Heart right ventricle (tissue), 16 donors: ENCODE measurements around the gene NDUFC1. TPM values are rescaled to one million over a fixed set of nuclear protein-coding genes. Genes with fewer than 3 reads are reported as not detected.
"Not testable (repeated sequence)": the region's sequence is repeated elsewhere in the genome, so short reads cannot be mapped to it uniquely, and the experiment has no call there.

ENCODE experiments used
- ATAC-seq, 8 donors: fragments of 200-7000 bp; cut with Tn5 transposase; one replicate each; pipeline ENCODE4 v1.9.1; 2020; ENCODE audit warnings: mild to moderate bottlenecking in 8 of 8, moderate library complexity in 8 of 8, moderate number of reproducible peaks in 1 of 8
- DNase-seq, 2 donors: peaks; one replicate each; pipeline ENCODE4 v3.0.0-alpha.2; 2020
- H3K27ac ChIP-seq, 10 donors: fragments of 200-600 bp; sonication (generic) in 2 of 10; one replicate each; pipeline versions ENCODE4 v1.5.0 to v1.8.0; 2020 to 2022; ENCODE audit warnings: mild to moderate bottlenecking in 3 of 10
- H3K27me3 ChIP-seq, 7 donors: fragments of 200-600 bp; one replicate each; pipeline ENCODE4 v1.8.0; 2021 to 2022; ENCODE audit warnings: mild to moderate bottlenecking in 2 of 7
- H3K36me3 ChIP-seq, 9 donors: fragments of 200-600 bp; sonication (generic) in 1 of 9; one replicate each; pipeline versions ENCODE4 v1.5.0 to v1.8.0; 2020 to 2022; ENCODE audit warnings: mild to moderate bottlenecking in 2 of 9
- H3K4me1 ChIP-seq, 9 donors: fragments of 200-600 bp; sonication (generic) in 1 of 9; one replicate each; pipeline versions ENCODE4 v1.5.0 to v1.8.0; 2020 to 2022; ENCODE audit warnings: mild to moderate bottlenecking in 4 of 9
- H3K4me3 ChIP-seq, 10 donors: fragments of 200-600 bp; sonication (generic) in 2 of 10; one replicate each; pipeline versions ENCODE4 v1.5.0 to v1.8.0; 2020 to 2022; ENCODE audit warnings: mild to moderate bottlenecking in 7 of 10, moderate library complexity in 2 of 10
- H3K9me3 ChIP-seq, 11 donors: fragments of 200-600 bp in 10 of 11; sonication (generic) in 2 of 11; one replicate each; pipeline versions ENCODE4 v1.5.0 to v1.8.0; 2013 to 2022; ENCODE audit warnings: mild to moderate bottlenecking in 2 of 11, control low read depth in 1 of 11, moderate library complexity in 1 of 11
- CTCF ChIP-seq, 9 donors: fragments of 200-600 bp; sonication (generic) in 2 of 9; IDR thresholded peaks; one replicate each; pipeline versions ENCODE4 v1.5.0 to v1.8.0; 2021 to 2022; ENCODE audit warnings: antibody characterized with exemption in 9 of 9, mild to moderate bottlenecking in 5 of 9, moderate library complexity in 1 of 9
- WGBS, 2 donors: extraction: QIAGEN DNeasy Blood & Tissue Kit; methylation state at CpG; one replicate each; pipeline ENCODE4 v1.1.7; 2013; ENCODE audit warnings: inconsistent platforms in 1 of 2; 5-methylcytosine and 5-hydroxymethylcytosine counted together
- intact Hi-C, 10 donors: fragments of 100-400 bp; cut with DNase I; formaldehyde crosslinking; loops; one replicate each; pipeline versions ENCODE4 v1.11.1 to v1.14.2; 2022
- polyA plus RNA-seq, 2 donors: library from polyadenylated mRNA; stranded (reverse); fragments of 200-250 nt; gene quantifications; one replicate each; pipeline ENCODE4 v1.2.3, GENCODE V29; 2013
- total RNA-seq, 10 donors: library from RNA; stranded (reverse); fragmentation: NEBNext Ultra II Directional in 3 of 10; extraction: Animal tissue kit (Norgen Biotek cat#: 25700) in 3 of 10; gene quantifications; one replicate each; pipeline versions ENCODE4 v1.2.1 to v1.2.4, GENCODE V29; 2021 to 2023
- donor health status: Arrhythmogenic right ventricular cardiomyopathy.
- donor health status: ischemic (EF 13 %, LVEDD 7.1; RV severe dilation, severe dysfunction).
- donor health status: healthy with polysubstance abuse.
- donor health status: DM: no; HTN: yes; CAD: no.
- donor health status: DM: no; HTN: no; CAD: no.
- donor health status: ischemic (EF 25% LVEDD 6.9; RV normal size, moderate dysfunction).
- donor health status: ischemic (EF 25% LVEDD 5.7; RV mildly dilated, moderate dysfunction).
- donor health status: healthy.
- donor health status: DM: yes; HTN: yes; CAD: no.
- donor health status: Ischemic cardiomyopathy.
- donor health status: ischemic (EF 35%, LVEDD 5.7; RV mildly dilated, moderate dysfunction).
- donor health status: nonischemic (EF 11% LVEDD 7.7; RV severe dilation, severe dysfunction).
- donor health status: DM: yes; HTN: yes; CAD: no.
- donor health status: PGD.
- donor health status: ischemic (EF 29% LVEDD 5.4; RV normal size, mild dysfunction).
- donor health status: nonischemic (EF 23%, LVEDD 6.1; RV moderate dilation, normal function).

The NDUFC1 gene
- total and polyA plus RNA-seq, 12 donors: 184 to 266 (median 210) TPM

- peaks cover 0 to 7% (median 0%) of the 10 kb centered on the region in 9 donors for H3K4me1 ChIP-seq
- DNase-seq (no peak), ATAC-seq (no peak)
- H3K36me3 ChIP-seq: peaks cover 0 to 30% (median 3%) of the 10 kb centered on the region in 9 donors
- WGBS, 2 donors: 80 to 82% methylated on average over 3 of the region's 3 CpGs
- intact Hi-C loops: no loop called here
- H3K4me3 ChIP-seq: no peak overlapping the region
- TF ChIP-seq CTCF (IDR thresholded peaks at IDR 0.05): no peak
- no peaks in the 10 kb centered on the region for H3K27me3 ChIP-seq
- no peak overlapping the region for H3K27ac ChIP-seq
- H3K9me3 ChIP-seq: peaks cover 0 to 5% (median 0%) of the 10 kb centered on the region in 11 donors
These were observed 28.0 kb upstream of the NDUFC1 start for GRCh38 chr4:139330283-139330682.

- Histone ChIP-seq H3K27me3 (no peaks in the 10 kb centered on the region), H3K36me3 (peaks cover 0 to 25% (median 3%) of the 10 kb centered on the region in 9 donors), H3K27ac (no peak overlapping the region), H3K9me3 (peaks cover 0 to 5% (median 0%) of the 10 kb centered on the region in 11 donors), H3K4me3 (no peak overlapping the region), H3K4me1 (peaks cover 0 to 7% (median 1%) of the 10 kb centered on the region in 9 donors)
- no peak for DNase-seq
- no peak for TF ChIP-seq CTCF (IDR thresholded peaks at IDR 0.05)
- 84 to 87% methylated on average over 4 of the region's 4 CpGs for WGBS, 2 donors
- intact Hi-C loops: no loop called here
- no peak for ATAC-seq
These were observed 27.5 kb upstream of the NDUFC1 start for GRCh38 chr4:139329665-139330200.

GRCh38 chr4:139324620-139325019 lies 22.3 kb upstream of the NDUFC1 start:
- Histone ChIP-seq H3K27me3 (no peaks in the 10 kb centered on the region), H3K4me1 (peaks cover 0 to 19% (median 13%) of the 10 kb centered on the region in 9 donors), H3K4me3 (no peak overlapping the region), H3K27ac (no peak overlapping the region), H3K36me3 (peaks cover 0 to 18% (median 1%) of the 10 kb centered on the region in 9 donors), H3K9me3 (peaks cover 0 to 5% (median 0%) of the 10 kb centered on the region in 11 donors)
- 80 to 86% methylated on average over 6 of the region's 6 CpGs for WGBS, 2 donors
- DNase-seq: no peak
- intact Hi-C loops: no loop called here
- TF ChIP-seq CTCF (IDR thresholded peaks at IDR 0.05): no peak
- no peak for ATAC-seq

- intact Hi-C loops: not testable (repeated sequence)
- 97% methylated on average over 6 of the region's 6 CpGs for WGBS, 2 donors
These were observed 20.3 kb upstream of the NDUFC1 start for GRCh38 chr4:139322541-139322940.

GRCh38 chr4:139322070-139322469 lies 19.8 kb upstream of the NDUFC1 start:
- H3K27me3 ChIP-seq, intact Hi-C loops, H3K36me3 ChIP-seq, H3K9me3 ChIP-seq, H3K27ac ChIP-seq, H3K4me3 ChIP-seq, DNase-seq, ATAC-seq: not testable (repeated sequence)
- peaks cover 0 to 27% (median 13%) of the 10 kb centered on the region in 9 donors for H3K4me1 ChIP-seq
- WGBS, 2 donors: 29 to 45% methylated on average over 1 of the region's 1 CpG

More at GRCh38 chr4:139322541-139322940, 20.3 kb upstream of the NDUFC1 start:
- not testable (repeated sequence) for H3K27me3 ChIP-seq, H3K36me3 ChIP-seq, H3K4me3 ChIP-seq, H3K27ac ChIP-seq, ATAC-seq, H3K9me3 ChIP-seq, DNase-seq
- peaks cover 0 to 22% (median 13%) of the 10 kb centered on the region in 9 donors for H3K4me1 ChIP-seq
